Panc1 (cell line): ENCODE measurements around the gene KCNMB2. TPM values are rescaled to one million over a fixed set of nuclear protein-coding genes. Genes with fewer than 3 reads are reported as not detected.

Experiments
- ATAC-seq: fragments of 200-7000 bp; cut with Tn5 transposase; 2 replicates; pipeline ENCODE4 v1.9.1; 2020; ENCODE audit warnings: mild to moderate bottlenecking, moderate library complexity
- BruUV-seq: library from RNA; stranded (reverse); fragments of 400-500 nt; replicated peaks from 2 replicates; lab custom pipeline; 2021; lab: Mats Ljungman, UMichigan
- CTCF ChIA-PET: fragments of 300-600 bp; sonication (Branson Sonifier 250); formaldehyde crosslinking; loops from one replicate; lab custom pipeline; 2022; ENCODE audit warnings: antibody characterized with exemption; lab: Charles Lee
- POLR2A ChIA-PET: fragments of 300-600 bp; sonication (Branson Sonifier 250); formaldehyde crosslinking; loops from one replicate; lab custom pipeline; 2022; ENCODE audit warnings: antibody characterized with exemption; lab: Charles Lee
- DNase-seq: peaks from one replicate; pipeline ENCODE4 v3.0.0-alpha.2; 2010; ENCODE audit warnings: low read depth, low spot score
- H3K27ac ChIP-seq: 2 replicates; pipeline ENCODE4 v1.5.1; 2011; ENCODE audit warnings: mild to moderate bottlenecking, low read length, inconsistent platforms
- H3K27me3 ChIP-seq: fragments of 200-500 bp; sonication (Bioruptor generic); 2 replicates; pipeline ENCODE4 v1.6.0; 2014; ENCODE audit warnings: low read length, inconsistent platforms; ENCODE audit not compliant: control insufficient read depth, insufficient read depth
- H3K36me3 ChIP-seq: fragments of 200-500 bp; sonication (Bioruptor generic); 2 replicates; pipeline ENCODE4 v1.5.1; 2014; ENCODE audit warnings: inconsistent platforms, mild to moderate bottlenecking, low read length, moderate library complexity; ENCODE audit not compliant: control insufficient read depth, insufficient read depth
- H3K4me1 ChIP-seq: 2 replicates; pipeline ENCODE4 v1.5.1; 2011; ENCODE audit warnings: inconsistent platforms, mild to moderate bottlenecking, low read length, moderate library complexity; ENCODE audit not compliant: control insufficient read depth, insufficient read depth
- H3K4me3 ChIP-seq, 2 experiments: 2 replicates each; pipeline ENCODE4 v1.5.1; 2011 to 2012; ENCODE audit warnings: low read depth in 2 of 2, low read length in 2 of 2, mild to moderate bottlenecking in 2 of 2, inconsistent platforms in 1 of 2, moderate library complexity in 1 of 2
- H3K9me3 ChIP-seq: fragments of 200-500 bp; sonication (Bioruptor generic); 2 replicates; pipeline ENCODE4 v1.5.1; 2014; ENCODE audit warnings: low read depth, mild to moderate bottlenecking, inconsistent platforms, low read length, moderate library complexity; ENCODE audit not compliant: control insufficient read depth, insufficient read depth
- CTCF ChIP-seq: fragments of 450-650 bp; IDR thresholded peaks from 2 replicates; pipeline ENCODE4 v1.5.1; 2017; ENCODE audit warnings: mild to moderate bottlenecking
- POLR2AphosphoS5 ChIP-seq: IDR thresholded peaks from 2 replicates; pipeline ENCODE4 v1.6.1; 2012; ENCODE audit warnings: mild to moderate bottlenecking, low read depth, low read length, moderate library complexity
- REST ChIP-seq, 2 experiments: IDR thresholded peaks; 2 replicates each; pipeline ENCODE4 v1.6.1; 2011 to 2012; ENCODE audit warnings: low read depth in 2 of 2, control low read depth in 1 of 2, low read length in 1 of 2, mild to moderate bottlenecking in 1 of 2, moderate library complexity in 1 of 2; ENCODE audit not compliant: insufficient read depth in 1 of 2
- SIN3A ChIP-seq: IDR thresholded peaks from 2 replicates; pipeline ENCODE4 v1.6.1; 2012; ENCODE audit warnings: low read depth, mild to moderate bottlenecking, low read length, moderate library complexity, borderline replicate concordance; ENCODE audit not compliant: insufficient read depth
- TCF7L2 ChIP-seq: IDR thresholded peaks from 2 replicates; pipeline ENCODE4 v1.6.1; 2011; ENCODE audit warnings: mild to moderate bottlenecking, low read depth, low read length, inconsistent platforms
- in situ Hi-C: cut with HindIII; loops from 2 replicates; pipeline ENCODE4 v1.10.0; 2016; ENCODE audit warnings: low sequenced_read_pairs, low pct_unique_long_range_greater_than_20kb
- intact Hi-C: fragments of 100-400 bp; cut with micrococcal nuclease; formaldehyde crosslinking; loops from one replicate; pipeline ENCODE4 v1.10.0; 2022; ENCODE audit not compliant: unreplicated experiment
- total RNA-seq: library from RNA; stranded (reverse); gene quantifications from one replicate; pipeline ENCODE4 v1.2.1, GENCODE V29; 2021; ENCODE audit not compliant: unreplicated experiment

KCNMB2 gene
- total RNA-seq, 1 experiment from 2014 or later = not detected

GRCh38 chr3:178736300-178736699 lies 200.1 kb downstream of the KCNMB2 start:
- CTCF ChIA-PET = no interaction called here

GRCh38 chr3:178739720-178740119 lies 203.5 kb downstream of the KCNMB2 start:
- Histone ChIP-seq H3K4me3 (no peak overlapping the region), H3K4me1 (no peaks in the 10 kb centered on the region), H3K36me3 (no peaks in the 10 kb centered on the region), H3K9me3 (no peaks in the 10 kb centered on the region), H3K27ac (no peak overlapping the region), H3K27me3 (no peaks in the 10 kb centered on the region)
- no peak for TF ChIP-seq CTCF
- no peak for TF ChIP-seq SIN3A
- no peak for TF ChIP-seq TCF7L2
- TF ChIP-seq REST (IDR thresholded peaks at IDR 0.05; ENCODE audit: insufficient read depth in 1 of 2, low read depth in 2 of 2, low read length in 1 of 2) = no peak
- TF ChIP-seq POLR2AphosphoS5 = no peak
- ChIA-PET CTCF (no interaction called here), POLR2A (no interaction called here)
- ATAC-seq (no peak), DNase-seq (no peak)
- BruUV-seq = no TSS peak
- intact Hi-C loops = no loop called here
- in situ Hi-C loops = no loop called here

More at GRCh38 chr3:178736300-178736699, 200.1 kb downstream of the KCNMB2 start:
- ATAC-seq (no peak), DNase-seq (no peak)
- no TSS peak for BruUV-seq
- H3K36me3 ChIP-seq = no peaks in the 10 kb centered on the region
- H3K9me3 ChIP-seq = no peaks in the 10 kb centered on the region
- in situ Hi-C loops = no loop called here
- no peak overlapping the region for H3K4me3 ChIP-seq
- intact Hi-C loops = no loop called here
- no peak overlapping the region for H3K27ac ChIP-seq
- no peaks in the 10 kb centered on the region for H3K4me1 ChIP-seq
- POLR2A ChIA-PET = no interaction called here
- TF ChIP-seq POLR2AphosphoS5 = no peak
- no peak for TF ChIP-seq CTCF
- TF ChIP-seq REST (IDR thresholded peaks at IDR 0.05; ENCODE audit: insufficient read depth in 1 of 2, low read depth in 2 of 2, low read length in 1 of 2) = no peak
- TF ChIP-seq SIN3A = no peak
- TF ChIP-seq TCF7L2 = no peak
- no peaks in the 10 kb centered on the region for H3K27me3 ChIP-seq
